Panc1 (cell line): Measurements from ENCODE around the gene CIBAR2. TPM values are rescaled to one million over a fixed set of nuclear protein-coding genes. Genes with fewer than 3 reads are reported as not detected.

Experiments
- ATAC-seq: fragments of 200-7000 bp; cut with Tn5 transposase; 2 replicates; pipeline ENCODE4 v1.9.1; 2020; ENCODE audit warnings: mild to moderate bottlenecking, moderate library complexity
- BruUV-seq: library from RNA; stranded (reverse); fragments of 400-500 nt; replicated peaks from 2 replicates; lab custom pipeline; 2021; lab: Mats Ljungman, UMichigan
- CTCF ChIA-PET: fragments of 300-600 bp; sonication (Branson Sonifier 250); formaldehyde crosslinking; loops from one replicate; lab custom pipeline; 2022; ENCODE audit warnings: antibody characterized with exemption; lab: Charles Lee
- POLR2A ChIA-PET: fragments of 300-600 bp; sonication (Branson Sonifier 250); formaldehyde crosslinking; loops from one replicate; lab custom pipeline; 2022; ENCODE audit warnings: antibody characterized with exemption; lab: Charles Lee
- DNase-seq: peaks from one replicate; pipeline ENCODE4 v3.0.0-alpha.2; 2010; ENCODE audit warnings: low read depth, low spot score
- H3K27ac ChIP-seq: 2 replicates; pipeline ENCODE4 v1.5.1; 2011; ENCODE audit warnings: mild to moderate bottlenecking, low read length, inconsistent platforms
- H3K27me3 ChIP-seq: fragments of 200-500 bp; sonication (Bioruptor generic); 2 replicates; pipeline ENCODE4 v1.6.0; 2014; ENCODE audit warnings: low read length, inconsistent platforms; ENCODE audit not compliant: control insufficient read depth, insufficient read depth
- H3K36me3 ChIP-seq: fragments of 200-500 bp; sonication (Bioruptor generic); 2 replicates; pipeline ENCODE4 v1.5.1; 2014; ENCODE audit warnings: inconsistent platforms, mild to moderate bottlenecking, low read length, moderate library complexity; ENCODE audit not compliant: control insufficient read depth, insufficient read depth
- H3K4me1 ChIP-seq: 2 replicates; pipeline ENCODE4 v1.5.1; 2011; ENCODE audit warnings: inconsistent platforms, mild to moderate bottlenecking, low read length, moderate library complexity; ENCODE audit not compliant: control insufficient read depth, insufficient read depth
- H3K4me3 ChIP-seq, 2 experiments: 2 replicates each; pipeline ENCODE4 v1.5.1; 2011 to 2012; ENCODE audit warnings: low read depth in 2 of 2, low read length in 2 of 2, mild to moderate bottlenecking in 2 of 2, inconsistent platforms in 1 of 2, moderate library complexity in 1 of 2
- H3K9me3 ChIP-seq: fragments of 200-500 bp; sonication (Bioruptor generic); 2 replicates; pipeline ENCODE4 v1.5.1; 2014; ENCODE audit warnings: low read depth, mild to moderate bottlenecking, inconsistent platforms, low read length, moderate library complexity; ENCODE audit not compliant: control insufficient read depth, insufficient read depth
- POLR2AphosphoS5 ChIP-seq: IDR thresholded peaks from 2 replicates; pipeline ENCODE4 v1.6.1; 2012; ENCODE audit warnings: mild to moderate bottlenecking, low read depth, low read length, moderate library complexity
- SIN3A ChIP-seq: IDR thresholded peaks from 2 replicates; pipeline ENCODE4 v1.6.1; 2012; ENCODE audit warnings: low read depth, mild to moderate bottlenecking, low read length, moderate library complexity, borderline replicate concordance; ENCODE audit not compliant: insufficient read depth
- TCF7L2 ChIP-seq: IDR thresholded peaks from 2 replicates; pipeline ENCODE4 v1.6.1; 2011; ENCODE audit warnings: mild to moderate bottlenecking, low read depth, low read length, inconsistent platforms
- in situ Hi-C: cut with HindIII; loops from 2 replicates; pipeline ENCODE4 v1.10.0; 2016; ENCODE audit warnings: low sequenced_read_pairs, low pct_unique_long_range_greater_than_20kb
- intact Hi-C: fragments of 100-400 bp; cut with micrococcal nuclease; formaldehyde crosslinking; loops from one replicate; pipeline ENCODE4 v1.10.0; 2022; ENCODE audit not compliant: unreplicated experiment
- total RNA-seq: library from RNA; stranded (reverse); gene quantifications from one replicate; pipeline ENCODE4 v1.2.1, GENCODE V29; 2021; ENCODE audit not compliant: unreplicated experiment
- TF ChIP-seq, protein P1 (sequence below), 2 experiments: IDR thresholded peaks; 2 replicates each; pipeline ENCODE4 v1.6.1; 2011 to 2012; ENCODE audit warnings: low read depth in 2 of 2, control low read depth in 1 of 2, low read length in 1 of 2, mild to moderate bottlenecking in 1 of 2, moderate library complexity in 1 of 2; ENCODE audit not compliant: insufficient read depth in 1 of 2
- TF ChIP-seq, protein P2 (sequence below): fragments of 450-650 bp; IDR thresholded peaks from 2 replicates; pipeline ENCODE4 v1.5.1; 2017; ENCODE audit warnings: mild to moderate bottlenecking

The CIBAR2 gene
- total RNA-seq, 1 experiment from 2014 or later: not detected

DNA sequence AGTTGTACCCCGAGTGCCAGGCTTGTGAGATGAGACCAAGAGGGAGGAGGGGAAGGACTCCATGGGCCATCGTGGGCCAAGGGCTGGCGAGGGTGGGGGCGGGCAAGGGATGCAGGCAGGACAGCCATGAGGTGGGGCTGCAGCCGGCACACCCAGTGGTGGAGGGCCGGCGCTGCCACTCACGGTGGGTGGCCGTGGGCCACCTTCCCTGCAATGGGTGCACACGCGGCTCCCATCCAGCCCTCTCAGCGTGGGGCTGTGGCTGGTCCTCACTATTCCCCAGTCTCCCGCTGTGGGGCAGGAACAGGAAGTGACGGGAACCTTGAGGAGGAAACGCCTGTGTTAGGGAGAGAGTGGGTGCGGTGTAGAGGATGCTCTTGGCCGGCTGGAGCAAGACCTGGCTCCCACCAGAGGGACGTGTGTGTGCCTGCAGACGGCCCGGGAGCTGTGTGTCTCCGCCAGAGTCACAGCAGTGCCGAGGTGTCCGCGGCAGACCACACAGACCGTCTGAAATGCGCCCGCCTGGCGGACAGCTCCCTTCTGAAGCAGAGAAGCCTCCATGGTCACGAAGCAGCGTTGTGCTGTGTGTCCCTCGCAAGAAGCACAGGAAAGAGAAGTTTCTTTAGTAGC, 23.6 kb downstream of the CIBAR2 start:
- intact Hi-C loops: no loop called here
- H3K4me1 ChIP-seq: no peaks in the 10 kb centered on the region
- ChIA-PET POLR2A (no interaction called here), CTCF (no interaction called here)
- TF ChIP-seq SIN3A: no peak
- TF ChIP-seq, protein P1, sequence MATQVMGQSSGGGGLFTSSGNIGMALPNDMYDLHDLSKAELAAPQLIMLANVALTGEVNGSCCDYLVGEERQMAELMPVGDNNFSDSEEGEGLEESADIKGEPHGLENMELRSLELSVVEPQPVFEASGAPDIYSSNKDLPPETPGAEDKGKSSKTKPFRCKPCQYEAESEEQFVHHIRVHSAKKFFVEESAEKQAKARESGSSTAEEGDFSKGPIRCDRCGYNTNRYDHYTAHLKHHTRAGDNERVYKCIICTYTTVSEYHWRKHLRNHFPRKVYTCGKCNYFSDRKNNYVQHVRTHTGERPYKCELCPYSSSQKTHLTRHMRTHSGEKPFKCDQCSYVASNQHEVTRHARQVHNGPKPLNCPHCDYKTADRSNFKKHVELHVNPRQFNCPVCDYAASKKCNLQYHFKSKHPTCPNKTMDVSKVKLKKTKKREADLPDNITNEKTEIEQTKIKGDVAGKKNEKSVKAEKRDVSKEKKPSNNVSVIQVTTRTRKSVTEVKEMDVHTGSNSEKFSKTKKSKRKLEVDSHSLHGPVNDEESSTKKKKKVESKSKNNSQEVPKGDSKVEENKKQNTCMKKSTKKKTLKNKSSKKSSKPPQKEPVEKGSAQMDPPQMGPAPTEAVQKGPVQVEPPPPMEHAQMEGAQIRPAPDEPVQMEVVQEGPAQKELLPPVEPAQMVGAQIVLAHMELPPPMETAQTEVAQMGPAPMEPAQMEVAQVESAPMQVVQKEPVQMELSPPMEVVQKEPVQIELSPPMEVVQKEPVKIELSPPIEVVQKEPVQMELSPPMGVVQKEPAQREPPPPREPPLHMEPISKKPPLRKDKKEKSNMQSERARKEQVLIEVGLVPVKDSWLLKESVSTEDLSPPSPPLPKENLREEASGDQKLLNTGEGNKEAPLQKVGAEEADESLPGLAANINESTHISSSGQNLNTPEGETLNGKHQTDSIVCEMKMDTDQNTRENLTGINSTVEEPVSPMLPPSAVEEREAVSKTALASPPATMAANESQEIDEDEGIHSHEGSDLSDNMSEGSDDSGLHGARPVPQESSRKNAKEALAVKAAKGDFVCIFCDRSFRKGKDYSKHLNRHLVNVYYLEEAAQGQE (IDR thresholded peaks at IDR 0.05; ENCODE audit: insufficient read depth in 1 of 2, low read depth in 2 of 2, low read length in 1 of 2): no peak
- DNase-seq (no peak), ATAC-seq (no peak)
- no TSS peak for BruUV-seq
- H3K27me3 ChIP-seq: no peaks in the 10 kb centered on the region
- H3K4me3 ChIP-seq: no peak overlapping the region
- H3K9me3 ChIP-seq: no peaks in the 10 kb centered on the region
- H3K27ac ChIP-seq: no peak overlapping the region
- H3K36me3 ChIP-seq: no peaks in the 10 kb centered on the region
- in situ Hi-C loops: no loop called here

DNA sequence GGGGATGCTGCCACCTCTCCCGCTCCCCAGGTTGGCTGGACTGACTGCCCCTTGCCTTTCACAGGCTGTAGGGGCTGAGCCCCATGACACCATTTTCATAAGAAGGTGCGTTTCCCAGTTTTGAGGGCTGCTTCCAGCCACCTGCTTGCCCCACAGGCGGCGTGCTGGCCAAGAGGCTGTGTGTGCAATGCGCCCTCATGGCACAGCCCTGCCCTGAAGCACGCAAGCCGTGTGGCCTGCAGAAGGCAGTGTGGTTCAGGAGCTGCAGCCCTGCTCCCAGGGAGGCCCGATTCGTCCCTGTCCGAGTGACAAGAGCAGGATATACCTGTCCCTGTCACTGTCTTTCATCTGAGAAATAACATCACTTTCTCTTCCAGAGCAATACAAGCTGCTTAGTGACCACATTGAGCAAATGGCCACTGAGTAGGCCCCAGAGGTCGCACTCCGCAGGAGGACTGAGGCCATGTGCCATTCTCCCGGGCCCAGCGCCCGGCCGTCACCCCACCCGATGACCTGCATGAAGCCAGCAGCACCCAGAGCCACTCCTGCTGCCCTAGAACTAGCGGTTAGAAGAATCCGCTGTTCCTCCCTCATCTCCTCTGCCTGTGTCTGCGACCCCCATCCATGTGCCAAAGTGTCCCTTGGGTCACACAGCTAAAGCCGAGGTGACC, 24.2 kb downstream of the CIBAR2 start:
- POLR2A ChIA-PET: no interaction called here
- TF ChIP-seq, protein P1 (IDR thresholded peaks at IDR 0.05; ENCODE audit: insufficient read depth in 1 of 2, low read depth in 2 of 2, low read length in 1 of 2): no peak
- TF ChIP-seq SIN3A: no peak
- TF ChIP-seq TCF7L2: no peak
- TF ChIP-seq, protein P2, sequence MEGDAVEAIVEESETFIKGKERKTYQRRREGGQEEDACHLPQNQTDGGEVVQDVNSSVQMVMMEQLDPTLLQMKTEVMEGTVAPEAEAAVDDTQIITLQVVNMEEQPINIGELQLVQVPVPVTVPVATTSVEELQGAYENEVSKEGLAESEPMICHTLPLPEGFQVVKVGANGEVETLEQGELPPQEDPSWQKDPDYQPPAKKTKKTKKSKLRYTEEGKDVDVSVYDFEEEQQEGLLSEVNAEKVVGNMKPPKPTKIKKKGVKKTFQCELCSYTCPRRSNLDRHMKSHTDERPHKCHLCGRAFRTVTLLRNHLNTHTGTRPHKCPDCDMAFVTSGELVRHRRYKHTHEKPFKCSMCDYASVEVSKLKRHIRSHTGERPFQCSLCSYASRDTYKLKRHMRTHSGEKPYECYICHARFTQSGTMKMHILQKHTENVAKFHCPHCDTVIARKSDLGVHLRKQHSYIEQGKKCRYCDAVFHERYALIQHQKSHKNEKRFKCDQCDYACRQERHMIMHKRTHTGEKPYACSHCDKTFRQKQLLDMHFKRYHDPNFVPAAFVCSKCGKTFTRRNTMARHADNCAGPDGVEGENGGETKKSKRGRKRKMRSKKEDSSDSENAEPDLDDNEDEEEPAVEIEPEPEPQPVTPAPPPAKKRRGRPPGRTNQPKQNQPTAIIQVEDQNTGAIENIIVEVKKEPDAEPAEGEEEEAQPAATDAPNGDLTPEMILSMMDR: no peak
- TF ChIP-seq POLR2AphosphoS5: no peak

More for the DNA sequence above, 24.2 kb downstream of the CIBAR2 start:
- in situ Hi-C loops (no loop called here), intact Hi-C loops (no loop called here)
- Histone ChIP-seq H3K4me3 (no peak overlapping the region), H3K4me1 (no peaks in the 10 kb centered on the region), H3K27me3 (no peaks in the 10 kb centered on the region), H3K9me3 (no peaks in the 10 kb centered on the region), H3K36me3 (no peaks in the 10 kb centered on the region), H3K27ac (no peak overlapping the region)
- ATAC-seq: no peak
- CTCF ChIA-PET: no interaction called here
- no TSS peak for BruUV-seq
- no peak for DNase-seq
